Stimulated activated CD8-positive, alpha-beta memory T cell treated with anti-CD3 and anti-CD28 coated beads, Interleukin-15, amount 100 ng/mL, for 48 hours (primary cell): Measurements from ENCODE around the gene MRFAP1.
"Not testable (repeated sequence)": the region's sequence is repeated elsewhere in the genome, so short reads cannot be mapped to it uniquely, and the experiment has no call there.

Experiments
- DNase-seq, 2 donors: peaks; one replicate each; pipeline ENCODE4 v3.0.0-alpha.2; 2020; ENCODE audit warnings: low read depth in 2 of 2

Gene MRFAP1

DNA sequence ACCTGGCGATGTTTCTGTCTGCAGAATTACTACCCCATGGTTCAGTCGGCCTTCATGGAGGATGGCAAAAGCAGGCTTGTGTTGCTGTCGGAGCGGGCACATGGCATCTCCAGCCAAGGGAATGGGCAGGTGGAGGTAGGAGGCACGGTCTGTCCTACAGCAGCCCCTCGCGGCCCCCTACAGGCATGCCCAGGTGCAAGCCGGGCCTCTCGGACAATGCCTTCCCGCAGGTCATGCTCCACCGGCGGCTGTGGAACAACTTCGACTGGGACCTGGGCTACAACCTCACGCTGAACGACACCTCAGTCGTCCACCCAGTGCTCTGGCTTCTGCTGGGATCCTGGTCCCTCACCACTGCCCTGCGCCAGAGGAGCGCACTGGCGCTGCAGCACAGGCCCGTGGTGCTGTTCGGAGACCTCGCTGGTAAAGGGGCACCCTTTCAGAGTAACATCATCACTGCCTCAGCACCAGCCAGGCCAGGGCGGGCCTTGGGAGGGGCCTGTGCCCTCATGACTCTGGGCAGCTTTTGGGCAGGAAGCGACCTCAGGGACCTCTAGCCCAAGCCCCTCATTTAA, 29.5 kb upstream of the MRFAP1 start:
- no peak for DNase-seq

DNA sequence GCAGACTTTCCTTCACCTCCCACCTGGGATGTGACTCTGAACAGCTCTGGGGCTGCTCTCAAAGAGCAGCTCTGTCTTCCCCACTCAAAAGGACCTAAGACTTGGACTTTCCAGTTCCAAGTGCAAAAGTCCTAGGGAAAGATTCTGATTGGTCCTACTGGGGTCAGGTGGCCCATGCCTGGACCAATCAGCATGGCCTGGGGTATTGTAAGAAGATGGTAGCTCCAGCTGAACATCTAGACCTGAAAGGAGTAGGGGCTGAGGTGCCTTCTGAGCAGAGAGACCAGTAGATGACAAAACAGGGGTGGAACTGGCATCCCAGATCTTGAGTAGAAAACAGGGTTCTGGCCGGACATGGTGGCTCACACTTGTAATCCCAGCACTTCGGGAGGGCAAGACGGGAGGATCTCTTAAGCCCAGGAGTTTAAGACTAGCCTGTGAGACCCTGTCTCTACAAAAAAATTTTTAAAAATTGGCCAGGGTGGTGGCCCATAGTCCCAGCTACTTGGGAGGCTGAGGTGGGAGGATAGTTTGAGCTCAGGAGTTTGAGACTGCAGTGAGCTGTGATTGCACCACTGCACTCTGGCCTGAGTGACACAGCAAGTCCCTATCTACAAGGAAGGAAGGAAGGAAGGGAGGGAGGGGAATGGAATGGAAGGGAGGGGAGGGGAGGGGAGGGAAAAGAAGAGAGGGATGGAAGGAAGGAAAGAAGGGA, 27.4 kb upstream of the MRFAP1 start:
- no peak for DNase-seq

- DNase-seq, result no peak
These were observed 26.5 kb upstream of the MRFAP1 start for GRCh38 chr4:6613676-6614651.

- DNase-seq, result no peak
These were observed 25.7 kb upstream of the MRFAP1 start for GRCh38 chr4:6614701-6615230.

DNA sequence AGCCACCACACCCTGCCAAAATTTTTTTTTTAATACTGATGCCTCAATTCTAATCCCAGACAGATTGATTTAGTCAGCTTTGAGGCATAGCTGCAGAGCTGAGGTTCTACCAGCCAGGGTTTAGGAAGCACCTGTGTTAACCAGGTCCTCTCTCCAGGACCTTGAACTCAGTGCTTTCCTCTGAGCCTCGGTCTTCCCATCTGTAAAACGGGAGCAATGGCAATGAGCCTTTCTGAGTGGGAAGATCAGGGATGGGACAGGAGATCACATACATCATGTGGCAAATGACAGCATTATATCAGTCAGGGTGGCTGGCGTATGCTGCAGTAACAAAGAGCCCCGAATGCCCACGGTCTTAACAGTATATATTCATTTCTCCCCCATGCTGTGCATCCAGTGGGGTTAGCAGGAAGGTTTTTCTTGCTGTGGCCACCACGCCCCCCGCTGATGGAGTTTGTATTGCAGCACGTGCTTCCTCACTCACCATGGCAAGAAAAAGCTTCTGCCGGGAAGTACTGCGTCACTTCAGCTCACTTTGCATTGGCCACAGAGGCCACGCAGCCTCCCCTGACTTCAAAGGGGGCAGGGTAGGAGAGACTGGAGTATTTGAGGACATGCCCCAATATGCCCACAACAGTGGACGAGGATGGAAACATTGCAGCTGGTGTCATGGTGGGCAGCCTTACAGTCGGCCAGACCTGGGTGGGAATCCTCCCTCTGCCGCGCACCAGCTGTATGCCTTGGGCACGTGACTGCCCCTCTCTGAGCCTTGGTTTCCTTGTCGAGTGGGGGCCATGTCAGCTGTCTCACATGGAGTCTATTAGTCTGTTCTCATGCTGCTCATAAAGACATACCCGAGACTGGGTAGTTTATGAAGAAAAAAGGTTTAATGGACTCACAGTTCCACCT, 24.1 kb upstream of the MRFAP1 start:
- DNase-seq, result no peak

GRCh38 chr4:6617246-6617645, 23.2 kb upstream of the MRFAP1 start:
- no peak for DNase-seq

GRCh38 chr4:6618386-6619115, 21.9 kb upstream of the MRFAP1 start:
- no peak for DNase-seq

GRCh38 chr4:6619116-6619465, 21.4 kb upstream of the MRFAP1 start:
- DNase-seq, result no peak

GRCh38 chr4:6619466-6620255, 20.8 kb upstream of the MRFAP1 start:
- DNase-seq, result no peak

DNA sequence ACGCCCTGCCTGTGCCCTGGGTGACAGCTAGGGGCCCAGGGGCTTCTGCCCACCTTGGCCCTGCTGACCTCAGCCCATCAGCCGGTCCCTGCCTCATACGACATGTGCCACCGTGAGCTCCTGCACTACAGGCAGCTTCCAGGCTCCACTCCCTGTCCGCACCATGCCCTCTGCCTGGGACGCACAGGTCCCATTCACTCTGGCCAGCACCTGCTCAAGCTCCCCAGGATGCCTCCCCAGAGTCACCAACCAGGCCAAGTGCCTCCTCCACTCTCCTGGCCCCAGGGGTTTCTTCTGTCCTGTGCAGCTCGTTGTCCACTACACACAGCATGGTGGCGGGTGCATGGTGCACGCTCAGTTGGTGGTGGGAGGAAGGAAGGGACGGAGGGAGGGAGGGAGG, 20.2 kb upstream of the MRFAP1 start:
- DNase-seq, result no peak

DNA sequence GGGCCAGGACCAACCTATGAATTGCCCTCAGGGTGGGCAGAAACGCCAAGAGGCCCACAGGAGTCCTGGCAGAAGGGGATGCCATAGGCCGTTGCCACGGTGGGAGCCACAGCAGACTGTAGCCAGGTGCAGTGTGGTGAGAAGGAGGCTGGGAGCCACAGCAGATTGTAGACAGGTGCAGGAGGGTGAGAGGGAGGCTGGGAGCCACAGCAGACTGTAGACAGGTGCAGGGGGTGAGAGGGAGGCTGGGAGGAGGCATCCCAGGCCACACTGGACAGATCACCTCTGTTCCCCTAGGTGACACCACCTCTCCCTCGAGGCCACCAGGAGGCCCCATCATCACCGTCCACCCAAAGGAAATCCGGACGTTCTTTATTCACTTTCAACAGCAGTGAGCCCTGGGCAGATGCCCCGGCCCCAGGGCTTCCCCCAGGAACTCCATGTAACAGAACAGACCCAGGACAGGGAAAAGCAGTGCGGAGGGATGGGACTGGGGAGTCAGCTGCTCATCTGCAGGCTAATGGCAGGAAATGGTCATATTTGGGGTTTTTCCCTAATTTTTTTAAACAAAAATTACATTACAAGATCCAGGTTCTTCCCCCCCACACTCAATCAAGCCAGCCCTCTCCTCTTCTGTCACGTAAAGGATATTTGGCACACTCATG, 19.5 kb upstream of the MRFAP1 start:
- DNase-seq, result no peak

DNA sequence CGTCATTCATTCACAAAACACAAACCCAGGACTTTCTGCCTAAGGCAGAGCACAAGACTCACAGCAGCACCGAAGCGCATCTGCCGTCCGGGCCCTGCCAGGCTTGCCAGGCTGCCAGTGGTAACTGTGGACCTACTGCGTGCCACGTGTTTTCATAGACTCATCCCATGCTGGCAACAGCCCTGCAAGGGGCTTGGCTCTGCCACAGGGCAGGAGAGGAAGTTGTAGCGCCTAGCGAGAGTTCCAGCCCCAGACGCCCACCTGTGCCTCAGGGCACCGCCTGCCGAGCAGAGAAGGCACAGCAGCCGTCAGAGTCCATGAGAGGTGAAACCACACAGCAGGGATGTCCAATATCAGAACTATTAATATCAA, 18.9 kb upstream of the MRFAP1 start:
- no peak for DNase-seq

DNA sequence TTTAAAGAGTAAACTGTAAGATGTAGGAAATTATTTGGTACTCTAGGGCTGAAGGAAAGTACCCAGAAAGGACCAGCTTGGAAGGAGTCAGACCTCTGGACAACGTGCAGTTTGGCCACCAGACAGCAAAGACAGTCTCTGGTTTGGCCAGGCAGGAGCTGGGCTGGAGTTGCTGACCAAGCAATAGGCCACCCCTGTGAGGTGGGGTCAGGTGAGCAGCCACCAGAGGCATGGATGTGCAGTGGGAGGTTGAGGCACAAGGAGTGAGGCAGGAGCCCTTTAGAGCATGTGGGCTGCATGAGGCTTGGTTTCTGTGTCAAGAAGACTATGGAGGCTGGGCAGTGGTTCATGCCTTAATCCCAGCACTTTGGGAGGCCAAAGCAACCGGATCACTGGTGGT, 17.7 kb upstream of the MRFAP1 start:
- no peak for DNase-seq

GRCh38 chr4:6625256-6625655, 15.2 kb upstream of the MRFAP1 start:
- no peak for DNase-seq

DNA sequence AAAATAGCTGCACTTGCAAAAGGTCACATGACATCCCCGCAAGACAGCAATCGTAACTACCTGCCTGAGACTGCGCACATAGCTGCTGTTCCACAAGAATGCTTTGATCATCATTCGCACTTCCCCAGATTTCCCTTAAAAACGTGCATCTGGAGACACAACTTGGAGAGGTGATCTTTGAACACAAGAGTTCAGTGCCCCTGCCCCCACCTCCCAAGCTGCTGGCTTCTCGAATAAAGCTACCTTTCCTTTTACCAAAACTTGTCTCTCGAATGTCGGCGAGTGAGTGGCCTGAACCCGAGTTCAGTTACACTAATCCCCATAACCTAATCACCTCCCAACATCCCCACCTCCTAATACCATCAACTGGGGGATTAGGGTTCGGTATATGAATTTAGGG, 14.4 kb upstream of the MRFAP1 start:
- no peak for DNase-seq

DNA sequence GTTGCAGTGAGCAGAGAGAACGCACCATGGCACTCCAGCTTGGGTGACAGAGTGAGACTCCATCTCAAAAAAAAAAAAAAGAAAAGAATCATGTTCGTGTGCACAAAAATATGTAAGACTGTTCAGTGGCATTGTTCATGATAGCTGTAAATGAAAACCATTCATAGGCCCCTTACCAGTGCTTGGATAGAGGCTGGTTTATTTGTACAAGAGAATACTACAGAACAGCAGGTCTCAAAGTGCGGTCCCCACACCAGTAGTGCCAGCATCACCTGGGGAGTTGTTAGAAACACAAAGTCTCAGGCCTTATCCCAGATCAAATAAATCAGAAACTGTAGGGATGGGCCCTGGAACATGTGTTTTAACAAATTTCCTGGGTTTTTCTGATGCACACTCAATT, 12.7 kb upstream of the MRFAP1 start:
- no peak for DNase-seq

- not testable (repeated sequence) for DNase-seq
These were observed 12.0 kb upstream of the MRFAP1 start for GRCh38 chr4:6628484-6628883.

DNA sequence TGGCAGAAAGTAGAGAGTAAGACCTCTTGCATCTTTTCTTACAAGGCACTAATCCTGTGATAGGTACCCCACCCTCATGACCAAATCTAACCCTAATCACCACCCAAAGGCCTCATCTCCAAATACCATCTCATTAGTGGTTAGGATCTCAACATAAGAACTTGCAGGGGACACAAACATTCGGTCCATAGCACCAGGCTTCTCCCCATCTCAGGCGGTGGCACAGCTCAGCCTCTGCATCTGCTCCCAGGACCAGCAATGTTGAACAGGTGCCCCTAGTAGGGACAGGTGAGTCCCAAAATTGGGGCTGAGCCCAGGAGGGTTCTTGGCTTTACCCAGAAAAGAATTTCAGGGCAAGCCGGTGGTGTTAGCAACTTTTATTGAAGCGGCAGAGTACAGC, 8.4 kb upstream of the MRFAP1 start:
- DNase-seq, result no peak

GRCh38 chr4:6633091-6633906, 7.2 kb upstream of the MRFAP1 start:
- no peak for DNase-seq
